Adrenal gland (tissue), 5 donors: Measurements from ENCODE around the gene ZMAT5.

Source experiments
- CTCF ChIP-seq, 6 experiments: fragments of 450-650 bp in 4 of 6; fragments of 200-600 bp in 2 of 6; sonication (generic) in 1 of 6; IDR thresholded peaks; 1 replicate in 5 of 6; 2 replicates in 1 of 6; pipeline versions ENCODE4 v1.5.1 to v1.8.0; 2016 to 2021; ENCODE audit warnings: antibody characterized with exemption in 6 of 6, mild to moderate bottlenecking in 2 of 6, moderate library complexity in 1 of 6
- POLR2A ChIP-seq, 2 donors: fragments of 450-650 bp; IDR thresholded peaks; one replicate each; pipeline ENCODE4 v1.6.1; 2017; ENCODE audit warnings: antibody characterized with exemption in 2 of 2, mild to moderate bottlenecking in 2 of 2, moderate library complexity in 1 of 2
- donor health status: DM: no; HTN: no; CAD: no.

- TF ChIP-seq CTCF (IDR thresholded peaks at IDR 0.05) (no peak), POLR2A (IDR thresholded peaks at IDR 0.05) (no peak)
These were observed 23.3 kb upstream of the ZMAT5 start for GRCh38 chr22:29790061-29790460.
